SK-N-SH treated with all-trans-retinoic acid at 6 μM for 48 hours (cell line): ENCODE results near the gene ZNF543.

Source experiments
- ATAC-seq: fragments of 200-7000 bp; cut with Tn5 transposase; 3 replicates; pipeline ENCODE4 v1.9.1; 2020; ENCODE audit warnings: mild to moderate bottlenecking, moderate library complexity
- ARNTL ChIP-seq: fragments of 450-650 bp; formaldehyde crosslinking; IDR thresholded peaks from 2 replicates; pipeline ENCODE4 v1.5.0; 2020; ENCODE audit warnings: low read depth, mild to moderate bottlenecking, moderate library complexity, borderline replicate concordance
- BACH2 ChIP-seq: fragments of 250-450 bp; sonication (Bioruptor Pico); IDR thresholded peaks from 2 replicates; pipeline ENCODE4 v1.9.0; 2021; ENCODE audit warnings: mild to moderate bottlenecking, borderline replicate concordance
- CREB5 ChIP-seq: fragments of 250-450 bp; sonication (Bioruptor Pico); IDR thresholded peaks from 2 replicates; pipeline ENCODE4 v1.5.1; 2020; ENCODE audit warnings: low read depth, mild to moderate bottlenecking, moderate library complexity
- CSDC2 ChIP-seq: fragments of 250-450 bp; sonication (Bioruptor Pico); IDR thresholded peaks from 2 replicates; pipeline ENCODE4 v1.5.0; 2020; ENCODE audit warnings: mild to moderate bottlenecking, moderate library complexity
- CSRNP3 ChIP-seq: fragments of 250-450 bp; sonication (Bioruptor Pico); IDR thresholded peaks from 2 replicates; pipeline ENCODE4 v1.5.1; 2021; ENCODE audit warnings: mild to moderate bottlenecking, moderate library complexity
- ESRRG ChIP-seq: fragments of 250-450 bp; sonication (Bioruptor Pico); IDR thresholded peaks from 2 replicates; pipeline ENCODE4 v1.6.1; 2021; ENCODE audit warnings: mild to moderate bottlenecking
- GLIS3 ChIP-seq: fragments of 250-450 bp; sonication (Bioruptor Pico); IDR thresholded peaks from 2 replicates; pipeline ENCODE4 v1.5.0; 2020; ENCODE audit warnings: mild to moderate bottlenecking, moderate library complexity
- ISL1 ChIP-seq: fragments of 250-450 bp; sonication (Bioruptor Pico); IDR thresholded peaks from 2 replicates; pipeline ENCODE4 v2.1.2; 2022; ENCODE audit warnings: mild to moderate bottlenecking, moderate library complexity
- PATZ1 ChIP-seq: fragments of 250-450 bp; sonication (Bioruptor Pico); IDR thresholded peaks from 2 replicates; pipeline ENCODE4 v1.8.0; 2020; ENCODE audit warnings: mild to moderate bottlenecking, moderate library complexity, borderline replicate concordance
- POU6F1 ChIP-seq: fragments of 250-450 bp; sonication (Bioruptor Pico); IDR thresholded peaks from 2 replicates; pipeline ENCODE4 v1.8.0; 2021; ENCODE audit warnings: low read depth, mild to moderate bottlenecking, moderate library complexity, borderline replicate concordance
- SNAI2 ChIP-seq: fragments of 250-450 bp; sonication (Bioruptor Pico); IDR thresholded peaks from 2 replicates; pipeline ENCODE4 v1.5.0; 2020; ENCODE audit warnings: mild to moderate bottlenecking, moderate library complexity
- TCF4 ChIP-seq: fragments of 250-450 bp; sonication (Bioruptor Pico); IDR thresholded peaks from 2 replicates; pipeline ENCODE4 v1.8.0; 2021; ENCODE audit warnings: mild to moderate bottlenecking, moderate library complexity, borderline replicate concordance
- TOX ChIP-seq: fragments of 250-450 bp; sonication (Bioruptor Pico); IDR thresholded peaks from 2 replicates; pipeline ENCODE4 v1.8.0; 2021; ENCODE audit warnings: mild to moderate bottlenecking, moderate library complexity, borderline replicate concordance
- ZC3H10 ChIP-seq: fragments of 250-450 bp; sonication (Bioruptor Pico); IDR thresholded peaks from 2 replicates; pipeline ENCODE4 v1.5.1; 2021; ENCODE audit warnings: mild to moderate bottlenecking, moderate library complexity
- ZFP3 ChIP-seq: fragments of 250-450 bp; sonication (Bioruptor Pico); IDR thresholded peaks from 2 replicates; pipeline ENCODE4 v1.5.0; 2020; ENCODE audit warnings: mild to moderate bottlenecking, moderate library complexity
- ZFP30 ChIP-seq: fragments of 450-650 bp; formaldehyde crosslinking; IDR thresholded peaks from 2 replicates; pipeline ENCODE4 v1.5.0; 2022; ENCODE audit warnings: mild to moderate bottlenecking, moderate library complexity
- ZNF565 ChIP-seq: fragments of 450-650 bp; formaldehyde crosslinking; conservative IDR thresholded peaks from 2 replicates; pipeline ENCODE4 v1.5.0; 2020; ENCODE audit warnings: low read depth, mild to moderate bottlenecking, moderate library complexity
- ZNF70 ChIP-seq: fragments of 450-650 bp; formaldehyde crosslinking; IDR thresholded peaks from 2 replicates; pipeline ENCODE4 v1.5.0; 2020; ENCODE audit warnings: mild to moderate bottlenecking, moderate library complexity

ZNF543 gene

GRCh38 chr19:57320180-57321084 lies at the start of gene ZNF543:
Gene ZNF543 (plus strand): TSS chr19:57320472. CDS start chr19:57320854, 382 bp downstream.
- no peak for TF ChIP-seq CSRNP3
- no peak for TF ChIP-seq GLIS3 (CRISPR knock-in tag)
- peak; percentile 17; the same call in 1 of the 2 replicates for TF ChIP-seq CREB5 (CRISPR knock-in tag)
- TF ChIP-seq ESRRG (CRISPR knock-in tag) = no peak
- TF ChIP-seq TOX (CRISPR knock-in tag) = no peak
- TF ChIP-seq ARNTL = no peak
- TF ChIP-seq POU6F1 (CRISPR knock-in tag) = no peak
- no peak for TF ChIP-seq BACH2
- TF ChIP-seq ZNF565 (CRISPR knock-in tag) = no peak
- TF ChIP-seq ZNF70 = no peak
- TF ChIP-seq ZC3H10 = no peak
- TF ChIP-seq ZFP3 = 0 out of 2 replicates have a peak, but pooled peaks have one; percentile 10
- ATAC-seq = peak; percentile 99

GRCh38 chr19:57271280-57271679 lies 49.0 kb upstream of the ZNF543 start:
- no peak for TF ChIP-seq TCF4 (CRISPR knock-in tag)
- no peak for ATAC-seq

GRCh38 chr19:57273014-57273413 lies 47.3 kb upstream of the ZNF543 start:
- ATAC-seq = no peak
- TF ChIP-seq BACH2 (no peak), TOX (CRISPR knock-in tag) (no peak), TCF4 (CRISPR knock-in tag) (no peak), CSDC2 (CRISPR knock-in tag) (no peak), CSRNP3 (no peak), ZNF565 (CRISPR knock-in tag) (no peak), ZFP30 (no peak), PATZ1 (CRISPR knock-in tag) (no peak), ZC3H10 (no peak), POU6F1 (CRISPR knock-in tag) (no peak), SNAI2 (CRISPR knock-in tag) (no peak), ISL1 (CRISPR knock-in tag) (no peak), ZFP3 (no peak)
- TF ChIP-seq, all 23 proteins: peak for 0
